Activated naive CD8-positive, alpha-beta T cell treated with anti-CD3 and anti-CD28 coated beads, Interleukin-2, amount 50 U/mL, for 24 hours (primary cell): Measurements from ENCODE around the gene ATG10.
A peak's percentile ranks its signal among the peaks of the same experiment; 100 is the strongest.

Experiments
- ATAC-seq: fragments of 150-1000 bp; cut with Tn5 transposase; one replicate; pipeline ENCODE4 v1.10.0; 2021
- DNase-seq: peaks from one replicate; pipeline ENCODE4 v3.0.0; 2021
- H3K27ac Mint-ChIP-seq: one replicate; pipeline ENCODE4 v1.8.0; 2021; ENCODE audit warnings: mild to moderate bottlenecking, mixed read lengths
- H3K27me3 Mint-ChIP-seq: one replicate; pipeline ENCODE4 v1.8.0; 2021; ENCODE audit warnings: mixed read lengths
- H3K36me3 Mint-ChIP-seq: one replicate; pipeline ENCODE4 v1.8.0; 2021; ENCODE audit warnings: low read depth, mixed read lengths
- H3K4me1 Mint-ChIP-seq: one replicate; pipeline ENCODE4 v1.8.0; 2021; ENCODE audit warnings: mixed read lengths
- H3K4me3 Mint-ChIP-seq: one replicate; pipeline ENCODE4 v1.8.0; 2021; ENCODE audit warnings: mild to moderate bottlenecking, moderate library complexity, mixed read lengths
- H3K9me3 Mint-ChIP-seq: one replicate; pipeline ENCODE4 v1.8.0; 2021; ENCODE audit warnings: mixed read lengths

Gene ATG10

DNA sequence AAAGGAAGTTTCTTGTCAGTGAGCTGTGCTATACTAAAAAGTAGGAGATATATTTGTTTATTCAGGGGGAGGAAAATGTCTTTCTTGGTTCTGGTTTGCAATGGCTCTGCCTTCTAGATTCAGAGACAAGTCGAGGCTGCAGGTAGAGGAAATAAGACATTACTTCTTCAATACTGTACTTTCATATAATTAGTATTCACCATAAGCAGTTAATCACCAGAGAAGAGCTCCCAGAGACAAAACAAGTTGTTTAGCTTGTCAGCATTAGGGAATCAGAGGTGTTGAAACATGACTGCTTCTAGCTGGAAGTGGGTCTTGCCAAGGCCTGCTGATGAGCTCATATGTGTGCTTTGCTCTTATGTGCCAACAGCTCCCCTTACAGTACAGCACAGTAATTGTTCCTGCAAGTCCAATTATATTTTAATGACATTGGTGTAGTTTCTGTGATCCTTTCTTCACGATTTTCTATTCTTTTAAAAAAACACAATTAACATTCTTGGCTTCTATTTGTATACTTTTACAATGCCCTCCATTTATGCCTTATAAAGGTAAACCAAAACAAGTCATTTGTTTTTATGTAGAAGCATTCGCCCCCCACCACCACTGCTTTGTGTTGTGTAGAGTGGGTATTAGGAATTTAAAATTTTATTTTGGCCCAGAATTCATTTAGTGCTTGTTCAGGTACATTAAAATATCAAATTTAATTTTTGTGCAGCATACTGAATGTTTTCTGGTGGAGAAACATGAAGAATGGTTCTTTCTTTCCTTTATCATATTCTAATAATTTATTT, 194.1 kb downstream of the ATG10 start:
- Mint-ChIP-seq H3K9me3 (no peaks in the 10 kb centered on the region), H3K4me3 (no peak overlapping the region), H3K4me1 (peaks cover 6% of the 10 kb centered on the region), H3K27ac (no peak overlapping the region), H3K36me3 (no peaks in the 10 kb centered on the region), H3K27me3 (no peaks in the 10 kb centered on the region)
- DNase-seq, result no peak
- ATAC-seq, result peak; percentile 91

DNA sequence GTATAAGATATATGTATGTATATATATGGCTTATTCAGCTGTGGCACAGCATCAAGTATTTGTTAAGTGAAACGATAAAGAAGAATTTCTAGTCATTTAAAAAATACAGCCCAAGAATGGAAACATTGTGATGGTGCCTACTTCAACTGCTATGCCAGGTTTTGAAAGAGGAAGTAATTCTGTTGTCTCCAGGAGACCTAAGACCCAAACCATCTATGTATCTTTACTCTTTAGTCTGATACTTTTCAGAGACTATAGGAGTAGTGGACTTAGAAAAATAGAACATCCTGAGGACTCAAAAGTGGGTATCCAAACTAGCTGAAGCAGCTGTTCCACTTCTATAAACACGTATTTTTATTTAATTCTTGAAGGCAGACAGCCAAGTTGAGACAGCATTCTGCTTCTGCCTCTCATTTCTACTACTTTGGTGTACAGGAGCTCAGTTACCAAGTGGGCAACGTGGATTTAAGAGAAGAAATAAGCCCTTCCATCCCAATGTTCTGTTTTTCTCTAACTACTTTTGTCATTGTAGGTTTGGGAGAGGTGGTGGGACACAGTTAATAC, 195.6 kb downstream of the ATG10 start:
- ATAC-seq (no peak), DNase-seq (no peak)
- Mint-ChIP-seq H3K27ac (no peak overlapping the region), H3K27me3 (no peaks in the 10 kb centered on the region), H3K4me3 (no peak overlapping the region), H3K4me1 (peaks cover 6% of the 10 kb centered on the region), H3K36me3 (no peaks in the 10 kb centered on the region), H3K9me3 (no peaks in the 10 kb centered on the region)

DNA sequence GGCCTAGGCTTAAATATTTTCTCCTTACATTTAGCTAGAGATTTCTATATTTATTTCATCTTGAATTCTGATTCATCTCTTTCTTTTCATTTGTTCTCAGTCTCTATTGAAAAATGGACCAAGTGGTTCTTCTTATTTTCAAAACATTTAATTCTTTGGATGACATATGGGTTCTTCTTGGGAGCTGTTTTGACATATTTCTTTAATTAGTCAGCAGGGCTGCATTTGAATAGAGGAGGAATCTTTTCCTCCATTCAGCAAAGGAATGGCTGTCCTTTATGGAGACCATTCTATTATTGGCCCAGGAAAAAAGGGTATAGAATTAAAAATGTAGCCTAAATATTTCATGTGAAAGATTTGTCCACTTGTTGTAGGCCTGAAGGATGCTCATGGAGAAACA, 196.5 kb downstream of the ATG10 start:
- Mint-ChIP-seq H3K36me3 (no peaks in the 10 kb centered on the region), H3K9me3 (no peaks in the 10 kb centered on the region), H3K4me1 (peaks cover 5% of the 10 kb centered on the region), H3K27ac (no peak overlapping the region), H3K27me3 (no peaks in the 10 kb centered on the region), H3K4me3 (no peak overlapping the region)
- ATAC-seq (no peak), DNase-seq (no peak)

DNA sequence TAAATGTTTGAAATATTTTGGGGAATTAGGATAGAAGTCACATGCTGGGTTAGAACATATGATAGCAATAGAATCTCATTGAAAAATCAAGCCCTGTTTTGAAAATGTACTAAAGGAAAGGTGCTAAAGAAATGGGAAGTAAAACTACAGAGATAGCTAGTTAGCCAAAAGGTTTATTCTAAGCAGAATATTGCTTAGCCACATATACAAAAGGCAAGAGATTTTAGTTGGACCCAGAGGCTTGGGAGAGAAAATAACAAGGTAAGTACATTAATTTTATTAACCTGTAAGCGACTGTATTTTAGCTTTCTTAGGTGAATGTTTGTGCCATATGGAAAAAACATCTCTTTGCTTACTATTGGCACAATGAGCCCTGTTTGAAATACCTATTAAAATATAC, 198.1 kb downstream of the ATG10 start:
- Mint-ChIP-seq H3K4me3 (no peak overlapping the region), H3K9me3 (no peaks in the 10 kb centered on the region), H3K27ac (no peak overlapping the region), H3K27me3 (no peaks in the 10 kb centered on the region), H3K36me3 (no peaks in the 10 kb centered on the region), H3K4me1 (peaks cover 12% of the 10 kb centered on the region)
- no peak for DNase-seq
- no peak for ATAC-seq

DNA sequence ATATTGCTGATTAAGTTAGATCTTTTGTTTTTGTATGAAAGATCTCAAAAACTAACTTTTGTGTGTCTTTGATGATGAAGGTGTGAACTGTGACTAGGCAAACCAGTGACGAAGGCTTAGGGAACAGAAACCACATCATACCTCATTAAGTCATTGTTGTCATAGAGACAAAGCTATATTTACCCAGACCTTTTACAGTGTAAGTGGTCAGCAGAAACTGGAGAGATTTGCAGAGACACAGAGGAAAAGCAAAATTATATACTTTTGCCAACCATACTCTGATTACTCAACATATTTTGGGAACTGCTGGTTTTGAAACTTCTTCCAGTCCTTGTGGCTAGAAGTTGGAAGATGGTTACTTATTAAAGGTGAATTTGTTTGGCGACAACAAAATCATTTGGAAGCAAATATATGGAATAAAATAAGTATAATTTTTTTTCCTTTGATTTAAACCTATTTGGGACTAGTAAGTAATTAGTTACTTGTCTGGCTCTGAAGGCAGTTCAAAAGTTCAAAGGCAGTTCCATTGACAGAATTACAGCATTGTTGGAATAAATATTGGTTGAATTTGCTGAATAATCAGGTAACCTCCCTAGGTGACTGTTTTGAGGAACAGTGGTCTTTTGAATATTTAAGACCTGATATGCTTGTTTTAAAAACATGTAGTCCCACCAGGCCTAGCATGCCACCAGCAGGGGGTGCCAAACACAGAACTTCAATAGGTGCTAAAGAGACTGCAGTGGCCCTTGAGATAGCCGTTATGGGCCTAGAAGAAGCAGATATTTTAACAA, 202.5 kb downstream of the ATG10 start:
- no peaks in the 10 kb centered on the region for H3K36me3 Mint-ChIP-seq
- no peak overlapping the region for H3K4me3 Mint-ChIP-seq
- peaks cover 13% of the 10 kb centered on the region for H3K4me1 Mint-ChIP-seq
- ATAC-seq (peak; percentile 72), DNase-seq (peak; percentile 74)
- H3K27ac Mint-ChIP-seq, result no peak overlapping the region
- H3K27me3 Mint-ChIP-seq, result no peaks in the 10 kb centered on the region
- H3K9me3 Mint-ChIP-seq, result no peaks in the 10 kb centered on the region

GRCh38 chr5:82174919-82175219, 203.0 kb downstream of the ATG10 start:
- Mint-ChIP-seq H3K4me1 (peaks cover 13% of the 10 kb centered on the region), H3K9me3 (no peaks in the 10 kb centered on the region), H3K27ac (no peak overlapping the region)

GRCh38 chr5:82176115-82176814, 204.4 kb downstream of the ATG10 start:
- Mint-ChIP-seq H3K27ac (no peak overlapping the region), H3K27me3 (no peaks in the 10 kb centered on the region), H3K4me1 (peaks cover 13% of the 10 kb centered on the region), H3K36me3 (peaks cover 7% of the 10 kb centered on the region), H3K4me3 (no peak overlapping the region), H3K9me3 (no peaks in the 10 kb centered on the region)
- DNase-seq, result no peak
- ATAC-seq, result no peak

More at GRCh38 chr5:82174919-82175219, 203.0 kb downstream of the ATG10 start:
- DNase-seq (no peak), ATAC-seq (no peak)
- peaks cover 2% of the 10 kb centered on the region for H3K36me3 Mint-ChIP-seq
- H3K4me3 Mint-ChIP-seq, result no peak overlapping the region
- H3K27me3 Mint-ChIP-seq, result no peaks in the 10 kb centered on the region

DNA sequence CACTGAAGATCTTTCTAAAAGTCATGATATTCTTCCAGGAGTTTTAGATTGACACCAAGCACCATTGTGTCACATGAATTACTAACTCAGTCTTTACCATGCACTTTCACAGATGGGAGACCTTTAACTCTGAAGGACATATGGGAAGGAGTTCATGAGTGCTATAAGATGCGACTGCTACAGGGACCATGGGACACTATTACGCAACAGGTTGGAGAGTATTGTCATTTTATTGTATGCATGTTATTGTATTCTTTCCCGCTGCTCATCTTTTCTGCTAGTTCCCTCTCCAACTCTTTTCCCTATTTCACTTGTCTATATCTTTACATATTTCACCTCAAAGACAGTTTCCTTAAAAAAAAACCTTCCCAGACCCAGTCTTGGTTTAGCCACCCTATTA, 206.6 kb downstream of the ATG10 start:
- Mint-ChIP-seq H3K36me3 (peaks cover 7% of the 10 kb centered on the region), H3K4me1 (peaks cover 13% of the 10 kb centered on the region), H3K9me3 (no peaks in the 10 kb centered on the region), H3K27ac (no peak overlapping the region), H3K4me3 (no peak overlapping the region), H3K27me3 (no peaks in the 10 kb centered on the region)
- DNase-seq (no peak), ATAC-seq (no peak)

DNA sequence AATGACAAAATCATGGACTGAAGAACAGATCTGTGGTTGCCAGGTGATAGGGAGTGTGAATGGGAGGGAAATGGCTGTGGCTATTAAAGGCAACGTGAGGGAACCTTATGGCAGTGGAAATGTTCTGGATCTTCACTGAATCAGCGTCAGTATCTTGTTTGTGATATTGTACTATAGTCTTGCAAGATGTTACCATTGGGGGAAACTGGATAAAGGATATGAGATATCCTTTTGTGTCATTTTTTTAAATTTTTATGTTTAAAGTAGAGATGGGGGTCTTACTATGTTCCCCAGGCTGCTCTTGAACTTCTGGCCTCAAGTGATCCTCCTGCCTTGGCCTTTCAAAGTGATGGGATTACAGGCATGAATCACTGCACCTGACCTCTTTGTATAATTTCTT, 210.8 kb downstream of the ATG10 start:
- DNase-seq (no peak), ATAC-seq (no peak)
- no peaks in the 10 kb centered on the region for H3K9me3 Mint-ChIP-seq
- peaks cover 7% of the 10 kb centered on the region for H3K36me3 Mint-ChIP-seq
- no peaks in the 10 kb centered on the region for H3K27me3 Mint-ChIP-seq
- H3K27ac Mint-ChIP-seq, result no peak overlapping the region
- H3K4me3 Mint-ChIP-seq, result no peak overlapping the region
- no peaks in the 10 kb centered on the region for H3K4me1 Mint-ChIP-seq

DNA sequence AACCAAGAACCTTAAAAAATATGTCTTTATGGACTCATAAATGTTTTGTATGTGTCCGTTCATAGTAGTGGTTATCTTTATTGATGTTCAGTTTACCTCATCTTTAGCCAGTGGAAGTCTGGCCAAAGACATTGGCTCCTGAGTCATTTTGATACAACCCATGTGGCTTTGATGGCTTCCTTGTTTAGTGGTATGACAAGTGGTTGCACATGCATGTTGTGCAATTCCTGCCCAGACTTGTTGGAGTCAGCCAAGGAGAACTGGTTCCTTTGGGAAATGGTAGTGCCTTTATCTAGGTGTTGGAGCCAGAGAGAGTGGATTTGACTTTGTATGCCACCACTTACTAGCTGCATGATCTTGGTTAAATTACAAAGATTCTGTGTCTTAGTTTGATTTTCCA, 212.0 kb downstream of the ATG10 start:
- H3K36me3 Mint-ChIP-seq, result peaks cover 7% of the 10 kb centered on the region
- no peak for DNase-seq
- ATAC-seq, result no peak
- H3K4me3 Mint-ChIP-seq, result no peak overlapping the region
- no peaks in the 10 kb centered on the region for H3K9me3 Mint-ChIP-seq
- no peak overlapping the region for H3K27ac Mint-ChIP-seq
- no peaks in the 10 kb centered on the region for H3K4me1 Mint-ChIP-seq
- H3K27me3 Mint-ChIP-seq, result no peaks in the 10 kb centered on the region

- no peak for DNase-seq
- H3K4me1 Mint-ChIP-seq, result no peaks in the 10 kb centered on the region
- no peak overlapping the region for H3K27ac Mint-ChIP-seq
- no peaks in the 10 kb centered on the region for H3K27me3 Mint-ChIP-seq
- ATAC-seq, result no peak
- no peaks in the 10 kb centered on the region for H3K9me3 Mint-ChIP-seq
- H3K4me3 Mint-ChIP-seq, result no peak overlapping the region
- peaks cover 1% of the 10 kb centered on the region for H3K36me3 Mint-ChIP-seq
Observed at GRCh38 chr5:82185851-82186250, 214.0 kb downstream of the ATG10 start.

- ATAC-seq, result no peak
- Mint-ChIP-seq H3K4me1 (no peaks in the 10 kb centered on the region), H3K36me3 (no peaks in the 10 kb centered on the region), H3K9me3 (no peaks in the 10 kb centered on the region), H3K27ac (no peak overlapping the region), H3K27me3 (no peaks in the 10 kb centered on the region), H3K4me3 (no peak overlapping the region)
- no peak for DNase-seq
Observed at GRCh38 chr5:82197550-82197949, 225.7 kb downstream of the ATG10 start.

DNA sequence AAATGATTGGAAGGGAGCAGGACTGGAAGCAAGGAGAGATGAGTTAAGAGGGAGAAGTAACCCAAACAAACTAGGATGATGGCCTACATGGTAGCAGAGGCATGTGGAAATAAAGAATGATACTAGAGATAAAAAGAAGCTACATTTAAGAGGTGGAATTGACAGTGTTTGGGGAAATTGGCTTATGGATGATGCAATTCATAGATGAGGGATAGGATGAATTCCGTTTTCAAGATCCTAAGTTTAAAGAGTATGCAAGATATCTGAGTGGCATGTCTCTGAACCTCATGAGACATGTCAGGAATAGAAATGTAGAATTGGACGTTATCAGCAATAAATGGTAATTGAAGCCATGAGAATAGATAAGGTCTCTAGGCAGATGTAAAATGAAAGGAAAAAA, 232.7 kb downstream of the ATG10 start:
- H3K27ac Mint-ChIP-seq, result no peak overlapping the region
- H3K4me1 Mint-ChIP-seq, result no peaks in the 10 kb centered on the region
- no peak for ATAC-seq
- H3K9me3 Mint-ChIP-seq, result no peaks in the 10 kb centered on the region
- H3K27me3 Mint-ChIP-seq, result no peaks in the 10 kb centered on the region
- no peaks in the 10 kb centered on the region for H3K36me3 Mint-ChIP-seq
- no peak for DNase-seq
- no peak overlapping the region for H3K4me3 Mint-ChIP-seq

DNA sequence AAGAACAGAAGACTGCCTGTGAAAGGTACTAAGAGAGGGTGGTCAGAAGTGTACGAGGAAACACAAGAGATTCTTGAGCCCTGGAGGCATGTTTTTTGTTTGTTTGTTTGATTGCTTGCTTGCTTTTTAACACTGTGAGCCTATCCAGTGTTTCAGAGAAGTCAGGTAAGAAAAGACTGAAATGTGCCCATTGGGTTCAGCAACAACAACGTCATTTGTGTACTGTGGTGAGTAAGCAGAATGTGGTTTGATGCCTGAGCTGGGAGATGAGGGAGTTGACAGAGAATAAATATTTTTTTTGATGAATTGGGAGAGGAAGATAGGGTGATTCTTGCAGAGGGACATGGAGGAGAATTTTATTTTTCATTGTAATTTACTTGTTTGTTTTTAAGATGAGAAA, 233.2 kb downstream of the ATG10 start:
- DNase-seq, result no peak
- H3K27me3 Mint-ChIP-seq, result no peaks in the 10 kb centered on the region
- no peaks in the 10 kb centered on the region for H3K4me1 Mint-ChIP-seq
- H3K36me3 Mint-ChIP-seq, result no peaks in the 10 kb centered on the region
- H3K4me3 Mint-ChIP-seq, result no peak overlapping the region
- H3K9me3 Mint-ChIP-seq, result no peaks in the 10 kb centered on the region
- H3K27ac Mint-ChIP-seq, result no peak overlapping the region
- ATAC-seq, result no peak

- Mint-ChIP-seq H3K36me3 (no peaks in the 10 kb centered on the region), H3K4me3 (no peak overlapping the region), H3K4me1 (no peaks in the 10 kb centered on the region), H3K9me3 (no peaks in the 10 kb centered on the region), H3K27ac (no peak overlapping the region), H3K27me3 (no peaks in the 10 kb centered on the region)
- DNase-seq, result no peak
- ATAC-seq, result no peak
Observed at GRCh38 chr5:82208371-82208770, 236.5 kb downstream of the ATG10 start.
